Esophagus muscularis mucosa (tissue), 3 donors: ENCODE results near the gene PSME3.

Experiments
- POLR2AphosphoS5 ChIP-seq, 2 donors: sonication (generic); formaldehyde crosslinking; IDR thresholded peaks; one replicate each; pipeline ENCODE4 v1.6.1; 2017; ENCODE audit warnings: antibody characterized with exemption in 2 of 2
- TF ChIP-seq, protein P1 (sequence below), 3 experiments: fragments of 200-600 bp in 2 of 3; fragments of 450-650 bp in 1 of 3; sonication (generic) in 2 of 3; IDR thresholded peaks; one replicate each; pipeline ENCODE4 v1.5.1; 2017 to 2019; ENCODE audit warnings: antibody characterized with exemption in 3 of 3, mild to moderate bottlenecking in 2 of 3, moderate library complexity in 1 of 3

DNA sequence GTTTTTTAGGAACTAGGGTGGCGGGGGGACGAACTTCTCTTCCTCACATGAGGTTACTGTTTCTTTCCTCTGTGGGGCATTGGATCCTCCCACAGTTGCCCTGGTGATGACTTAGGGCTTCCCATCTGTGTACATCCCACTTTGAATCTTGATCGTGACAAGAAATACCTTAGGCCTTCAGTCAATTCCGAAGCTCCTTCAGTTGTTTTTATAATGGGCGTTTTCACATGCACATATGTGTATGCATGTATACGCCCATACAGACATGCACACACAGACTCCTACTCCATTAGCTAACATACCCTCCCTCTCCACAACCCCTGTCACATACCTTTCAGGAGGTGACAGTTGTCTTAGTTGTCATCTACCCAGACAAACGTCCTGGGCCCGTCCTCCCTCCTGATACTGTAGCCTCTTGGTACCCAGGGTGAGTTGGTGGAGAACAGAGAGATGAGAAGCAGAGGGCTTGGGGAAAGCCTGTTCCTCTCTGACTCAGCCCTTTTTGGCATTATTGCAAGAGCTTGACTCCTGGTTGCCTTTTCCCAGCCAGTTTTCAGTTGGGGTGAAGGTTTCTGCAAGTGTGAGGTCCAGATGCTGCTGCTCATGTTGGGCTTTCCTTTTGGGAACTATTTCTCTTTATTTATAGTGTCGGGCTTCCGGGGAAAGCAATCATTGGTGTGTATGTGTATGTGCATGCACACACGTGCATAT, 8.9 kb downstream of the PSME3 start:
- TF ChIP-seq, protein P1, sequence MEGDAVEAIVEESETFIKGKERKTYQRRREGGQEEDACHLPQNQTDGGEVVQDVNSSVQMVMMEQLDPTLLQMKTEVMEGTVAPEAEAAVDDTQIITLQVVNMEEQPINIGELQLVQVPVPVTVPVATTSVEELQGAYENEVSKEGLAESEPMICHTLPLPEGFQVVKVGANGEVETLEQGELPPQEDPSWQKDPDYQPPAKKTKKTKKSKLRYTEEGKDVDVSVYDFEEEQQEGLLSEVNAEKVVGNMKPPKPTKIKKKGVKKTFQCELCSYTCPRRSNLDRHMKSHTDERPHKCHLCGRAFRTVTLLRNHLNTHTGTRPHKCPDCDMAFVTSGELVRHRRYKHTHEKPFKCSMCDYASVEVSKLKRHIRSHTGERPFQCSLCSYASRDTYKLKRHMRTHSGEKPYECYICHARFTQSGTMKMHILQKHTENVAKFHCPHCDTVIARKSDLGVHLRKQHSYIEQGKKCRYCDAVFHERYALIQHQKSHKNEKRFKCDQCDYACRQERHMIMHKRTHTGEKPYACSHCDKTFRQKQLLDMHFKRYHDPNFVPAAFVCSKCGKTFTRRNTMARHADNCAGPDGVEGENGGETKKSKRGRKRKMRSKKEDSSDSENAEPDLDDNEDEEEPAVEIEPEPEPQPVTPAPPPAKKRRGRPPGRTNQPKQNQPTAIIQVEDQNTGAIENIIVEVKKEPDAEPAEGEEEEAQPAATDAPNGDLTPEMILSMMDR (IDR thresholded peaks at IDR 0.05), result no peak
- TF ChIP-seq POLR2AphosphoS5 (IDR thresholded peaks at IDR 0.05), result no peak
